ENCODE data around the gene TBC1D26. TPM values are rescaled to one million over a fixed set of nuclear protein-coding genes. Genes with fewer than 3 reads are reported as not detected.
"Not testable (repeated sequence)": the region's sequence is repeated elsewhere in the genome, so short reads cannot be mapped to it uniquely, and the experiment has no call there.

Gene TBC1D26
- total RNA-seq, 1 donor from 2014 or later: 3.8 TPM

DNA sequence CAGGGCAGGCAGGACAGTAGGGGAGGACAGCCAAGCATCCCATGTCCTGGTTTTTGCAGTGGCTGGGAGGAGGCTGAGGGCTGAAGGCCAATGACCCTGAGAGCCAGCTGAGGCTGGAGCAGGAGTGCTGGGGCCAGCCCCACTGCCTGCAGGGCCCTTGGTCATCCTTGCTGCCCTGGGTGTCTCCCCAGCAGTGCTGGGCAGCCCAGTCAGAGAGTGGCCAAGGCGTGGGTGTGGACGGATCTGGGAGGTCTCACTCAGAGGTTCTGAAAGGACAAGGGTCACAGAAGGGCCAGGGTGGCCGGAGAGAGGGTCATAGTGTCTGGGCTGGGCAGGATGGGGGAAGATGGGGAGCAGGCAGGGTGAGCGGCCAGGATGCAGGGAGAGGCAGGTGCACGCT lies 4.5 kb downstream of the TBC1D26 start:
- H3K27ac Mint-ChIP-seq; H3K36me3 Mint-ChIP-seq; H3K27me3 Mint-ChIP-seq (ENCODE audit: low read depth); H3K9me3 Mint-ChIP-seq; H3K4me3 Mint-ChIP-seq; DNase-seq (ENCODE audit: low spot score in 2 of 2, unreplicated experiment in 2 of 2); H3K4me1 Mint-ChIP-seq: not testable (repeated sequence)

DNA sequence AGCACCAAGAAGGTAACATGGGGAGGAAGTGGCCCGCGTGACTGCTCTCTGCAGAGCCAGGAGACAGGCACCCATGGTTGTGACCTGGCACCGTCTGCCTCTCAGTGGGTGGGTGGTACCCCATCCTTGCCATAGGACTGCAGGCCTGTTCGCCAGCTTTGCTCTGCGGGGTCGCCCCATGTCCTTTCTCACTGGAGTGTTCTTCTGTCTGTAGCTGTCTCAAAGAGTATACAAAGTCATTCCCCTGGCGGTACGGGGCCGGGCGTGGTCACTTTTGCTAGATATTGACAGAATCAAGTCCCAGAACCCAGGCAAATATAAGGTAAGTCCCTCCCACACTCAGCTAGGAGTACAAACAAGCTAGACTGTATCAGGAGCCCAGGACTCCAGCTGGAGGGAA lies 6.0 kb downstream of the TBC1D26 start:
- Mint-ChIP-seq H3K27ac (no peak overlapping the region), H3K4me1 (peaks cover 1% of the 10 kb centered on the region), H3K9me3 (no peaks in the 10 kb centered on the region), H3K36me3 (no peaks in the 10 kb centered on the region), H3K27me3 (ENCODE audit: low read depth) (peaks cover 2% of the 10 kb centered on the region), H3K4me3 (no peak overlapping the region)
- no peak for DNase-seq (ENCODE audit: low spot score in 2 of 2, unreplicated experiment in 2 of 2)
- TF ChIP-seq, protein P1, sequence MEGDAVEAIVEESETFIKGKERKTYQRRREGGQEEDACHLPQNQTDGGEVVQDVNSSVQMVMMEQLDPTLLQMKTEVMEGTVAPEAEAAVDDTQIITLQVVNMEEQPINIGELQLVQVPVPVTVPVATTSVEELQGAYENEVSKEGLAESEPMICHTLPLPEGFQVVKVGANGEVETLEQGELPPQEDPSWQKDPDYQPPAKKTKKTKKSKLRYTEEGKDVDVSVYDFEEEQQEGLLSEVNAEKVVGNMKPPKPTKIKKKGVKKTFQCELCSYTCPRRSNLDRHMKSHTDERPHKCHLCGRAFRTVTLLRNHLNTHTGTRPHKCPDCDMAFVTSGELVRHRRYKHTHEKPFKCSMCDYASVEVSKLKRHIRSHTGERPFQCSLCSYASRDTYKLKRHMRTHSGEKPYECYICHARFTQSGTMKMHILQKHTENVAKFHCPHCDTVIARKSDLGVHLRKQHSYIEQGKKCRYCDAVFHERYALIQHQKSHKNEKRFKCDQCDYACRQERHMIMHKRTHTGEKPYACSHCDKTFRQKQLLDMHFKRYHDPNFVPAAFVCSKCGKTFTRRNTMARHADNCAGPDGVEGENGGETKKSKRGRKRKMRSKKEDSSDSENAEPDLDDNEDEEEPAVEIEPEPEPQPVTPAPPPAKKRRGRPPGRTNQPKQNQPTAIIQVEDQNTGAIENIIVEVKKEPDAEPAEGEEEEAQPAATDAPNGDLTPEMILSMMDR (IDR thresholded peaks at IDR 0.05; ENCODE audit: unreplicated experiment): no peak

DNA sequence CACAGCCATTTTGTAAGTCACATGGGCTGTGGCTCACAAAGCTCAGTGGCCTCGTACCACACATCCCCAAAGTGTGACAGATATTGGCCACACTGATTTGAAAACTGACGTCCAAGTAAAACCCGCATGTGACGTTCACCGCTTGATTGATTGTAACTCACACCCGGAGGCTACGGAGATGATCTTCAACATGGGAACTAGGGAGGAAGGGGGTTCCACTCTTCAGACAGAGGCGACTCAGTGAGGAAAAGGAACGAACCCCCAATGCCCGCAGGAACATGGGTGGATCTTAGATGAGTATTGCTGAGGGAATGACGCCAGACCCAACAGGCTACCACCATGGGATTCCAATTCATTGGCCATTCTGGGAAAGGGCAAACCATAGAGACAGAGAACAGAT lies 7.2 kb downstream of the TBC1D26 start:
- not testable (repeated sequence) for H3K27ac Mint-ChIP-seq; DNase-seq (ENCODE audit: low spot score in 2 of 2, unreplicated experiment in 2 of 2); H3K36me3 Mint-ChIP-seq; H3K9me3 Mint-ChIP-seq; H3K4me1 Mint-ChIP-seq; H3K27me3 Mint-ChIP-seq (ENCODE audit: low read depth); H3K4me3 Mint-ChIP-seq

DNA sequence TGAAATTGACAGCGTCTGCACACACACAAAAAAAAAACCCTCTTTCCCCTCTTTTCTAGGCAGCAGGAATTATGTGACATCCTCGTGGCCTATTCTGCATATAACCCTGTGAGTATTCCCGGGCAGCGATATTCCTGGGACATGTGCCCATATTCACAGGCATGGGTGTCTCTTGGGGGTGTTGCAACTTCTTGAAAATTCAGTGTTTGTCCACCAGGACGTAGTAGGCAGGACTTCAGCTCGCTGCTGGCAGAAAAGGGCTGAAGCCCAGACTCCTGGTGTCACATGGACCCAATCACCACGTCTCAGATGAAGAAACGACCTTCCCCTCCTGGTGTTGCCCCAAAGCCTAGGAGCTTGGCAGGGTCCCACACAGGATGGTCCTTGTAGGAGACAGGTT lies 8.0 kb downstream of the TBC1D26 start:
- not testable (repeated sequence) for H3K36me3 Mint-ChIP-seq; H3K9me3 Mint-ChIP-seq; H3K4me3 Mint-ChIP-seq; H3K4me1 Mint-ChIP-seq; H3K27me3 Mint-ChIP-seq (ENCODE audit: low read depth); DNase-seq (ENCODE audit: low spot score in 2 of 2, unreplicated experiment in 2 of 2); H3K27ac Mint-ChIP-seq

DNA sequence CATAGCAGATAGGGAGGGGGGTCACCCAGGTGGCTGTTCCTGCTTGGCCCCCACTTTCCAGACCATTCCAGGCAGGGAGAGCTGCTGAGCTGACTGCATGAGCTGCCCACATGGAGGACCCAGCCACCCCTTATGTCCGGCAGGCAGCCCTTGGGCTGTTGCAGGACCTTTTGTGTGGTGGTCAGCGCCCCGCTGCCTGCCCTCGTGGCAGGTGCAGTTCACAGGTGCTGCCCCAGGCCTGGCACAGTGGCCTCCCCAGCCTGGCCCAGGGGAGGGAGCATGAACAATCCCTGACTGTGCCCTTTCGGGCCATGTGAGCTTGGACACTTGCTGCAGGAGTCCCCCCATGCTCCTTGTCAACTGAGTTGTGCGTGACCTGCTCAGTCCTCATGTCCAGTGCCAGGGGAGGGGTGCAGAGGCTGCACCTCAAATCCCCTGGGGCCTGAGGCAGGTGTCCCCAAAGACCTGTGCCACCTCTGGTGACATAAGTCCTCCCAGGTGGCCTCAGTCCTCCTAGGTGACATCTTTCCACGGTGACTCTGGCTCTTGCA lies 8.6 kb downstream of the TBC1D26 start:
- DNase-seq (ENCODE audit: low spot score in 2 of 2, unreplicated experiment in 2 of 2): no peak
- Mint-ChIP-seq H3K36me3 (no peaks in the 10 kb centered on the region), H3K4me1 (peaks cover 8% of the 10 kb centered on the region), H3K4me3 (no peak overlapping the region), H3K9me3 (no peaks in the 10 kb centered on the region), H3K27ac (no peak overlapping the region), H3K27me3 (ENCODE audit: low read depth) (peaks cover 2% of the 10 kb centered on the region)
- TF ChIP-seq, protein P1 (IDR thresholded peaks at IDR 0.05; ENCODE audit: unreplicated experiment): no peak

DNA sequence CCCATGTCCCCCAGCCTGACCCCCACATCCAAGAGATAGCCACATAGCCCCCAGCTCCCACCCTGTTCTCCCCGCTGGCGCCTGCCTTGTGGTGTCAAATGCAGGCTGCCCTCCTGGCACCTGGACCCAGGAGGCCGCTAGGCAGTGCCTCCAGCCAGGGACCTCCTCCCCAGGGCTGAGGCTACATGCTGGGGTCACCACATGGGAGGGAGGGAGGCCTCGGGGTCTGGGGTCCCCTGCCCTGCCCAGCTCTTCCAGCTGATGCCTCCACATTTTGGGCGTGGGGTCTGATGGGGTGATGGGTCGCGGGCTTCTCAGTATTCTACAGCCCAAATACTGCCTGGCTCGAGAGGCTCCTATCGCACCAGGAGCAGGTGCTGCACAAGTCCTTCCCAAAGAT lies 9.5 kb downstream of the TBC1D26 start:
- no peak for DNase-seq (ENCODE audit: low spot score in 2 of 2, unreplicated experiment in 2 of 2)
- H3K27ac Mint-ChIP-seq: no peak overlapping the region
- H3K27me3 Mint-ChIP-seq (ENCODE audit: low read depth): peaks cover 2% of the 10 kb centered on the region
- no peaks in the 10 kb centered on the region for H3K36me3 Mint-ChIP-seq
- TF ChIP-seq, protein P1 (IDR thresholded peaks at IDR 0.05; ENCODE audit: unreplicated experiment): no peak
- peaks cover 4% of the 10 kb centered on the region for H3K9me3 Mint-ChIP-seq
- H3K4me1 Mint-ChIP-seq: peaks cover 8% of the 10 kb centered on the region
- no peak overlapping the region for H3K4me3 Mint-ChIP-seq

DNA sequence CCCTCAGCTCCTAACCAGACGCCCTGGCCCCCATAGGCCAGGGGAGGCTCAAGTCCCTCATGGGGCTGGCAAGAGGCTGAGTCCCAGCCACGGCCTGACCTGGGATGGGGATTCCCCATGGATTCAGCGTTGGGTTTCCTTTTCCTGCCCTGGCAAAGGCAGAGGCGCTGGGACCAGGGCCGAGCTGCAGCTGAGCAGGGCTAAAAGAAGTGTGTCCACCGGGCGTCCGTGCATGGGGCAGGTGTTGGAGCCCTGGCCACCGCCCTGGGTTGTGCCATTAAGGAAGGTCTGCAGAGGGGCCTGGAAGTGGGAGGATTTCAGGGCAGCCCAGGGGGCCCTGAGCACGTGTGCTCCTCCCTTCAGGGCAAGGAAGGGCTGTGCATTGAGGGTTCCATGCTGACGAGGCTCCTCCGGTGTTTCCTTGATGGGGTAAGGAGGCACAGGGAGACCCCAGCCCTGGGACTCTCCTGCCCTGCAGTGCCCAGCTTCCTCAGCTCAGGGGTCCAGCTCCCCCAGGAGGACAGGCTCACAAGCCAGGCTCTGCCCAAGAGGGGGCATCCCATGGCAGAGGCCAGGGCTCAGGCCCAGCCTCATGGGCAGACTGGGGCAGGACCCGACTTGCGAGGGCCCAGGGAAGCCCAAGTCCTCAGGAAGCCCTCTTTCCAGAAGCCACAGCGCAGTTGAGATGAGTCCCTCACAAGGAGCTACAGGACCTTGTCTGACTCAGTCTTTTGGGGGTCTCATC lies 10.1 kb downstream of the TBC1D26 start:
- DNase-seq (ENCODE audit: low spot score in 2 of 2, unreplicated experiment in 2 of 2): no peak
- H3K9me3 Mint-ChIP-seq: peaks cover 8% of the 10 kb centered on the region
- TF ChIP-seq, protein P1 (IDR thresholded peaks at IDR 0.05; ENCODE audit: unreplicated experiment): no peak
- no peak overlapping the region for H3K4me3 Mint-ChIP-seq
- H3K36me3 Mint-ChIP-seq: no peaks in the 10 kb centered on the region
- H3K27ac Mint-ChIP-seq: no peak overlapping the region
- peaks cover 8% of the 10 kb centered on the region for H3K4me1 Mint-ChIP-seq
- peaks cover 2% of the 10 kb centered on the region for H3K27me3 Mint-ChIP-seq (ENCODE audit: low read depth)
